ENCODE data around the gene BANP.

- no peak for TF ChIP-seq POLR2A (IDR thresholded peaks at IDR 0.05; ENCODE audit: low read depth, low read length)
- no peak for TF ChIP-seq POLR2AphosphoS5 (IDR thresholded peaks at IDR 0.05; ENCODE audit: low read depth, low read length)
- no peak for TF ChIP-seq TAF1 (IDR thresholded peaks at IDR 0.05; ENCODE audit: low read depth, low read length)
These were observed 42.7 kb downstream of the BANP start for GRCh38 chr16:87993901-87994300.
